ENCODE data around the gene OSTM1. TPM values are rescaled to one million over a fixed set of nuclear protein-coding genes. Genes with fewer than 3 reads are reported as not detected.

Gene OSTM1
- total and polyA plus RNA-seq, 3 donors from 2014 or later, result 38.3 to 63.8 (median 47.6) TPM

DNA sequence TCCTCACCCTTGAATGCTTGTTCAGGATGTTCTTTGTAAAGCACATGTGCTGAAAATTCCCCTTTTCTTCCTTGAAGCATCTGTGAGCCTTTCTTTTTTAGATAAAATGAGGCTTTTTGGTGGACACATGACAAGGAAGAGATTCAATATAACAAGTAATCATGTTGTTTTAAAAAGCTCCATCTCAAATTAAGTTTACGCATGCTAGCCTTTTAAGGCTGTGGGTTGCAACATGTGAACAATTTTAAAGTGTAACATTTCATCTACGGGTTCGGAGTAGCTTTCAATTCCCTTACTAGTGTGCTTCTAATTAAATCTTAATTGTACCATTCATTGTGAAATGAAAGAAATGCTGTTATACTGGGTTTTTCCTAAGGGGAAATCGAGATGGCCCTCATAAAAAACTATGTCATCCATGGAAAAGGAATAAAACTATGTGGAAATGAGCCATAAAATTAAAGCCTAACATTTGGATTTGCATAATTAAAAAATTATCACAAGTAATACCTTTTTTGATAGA is 19.3 kb upstream of the OSTM1 start:
- no peak for TF ChIP-seq POLR2A (IDR thresholded peaks at IDR 0.05)
- TF ChIP-seq, protein P1, sequence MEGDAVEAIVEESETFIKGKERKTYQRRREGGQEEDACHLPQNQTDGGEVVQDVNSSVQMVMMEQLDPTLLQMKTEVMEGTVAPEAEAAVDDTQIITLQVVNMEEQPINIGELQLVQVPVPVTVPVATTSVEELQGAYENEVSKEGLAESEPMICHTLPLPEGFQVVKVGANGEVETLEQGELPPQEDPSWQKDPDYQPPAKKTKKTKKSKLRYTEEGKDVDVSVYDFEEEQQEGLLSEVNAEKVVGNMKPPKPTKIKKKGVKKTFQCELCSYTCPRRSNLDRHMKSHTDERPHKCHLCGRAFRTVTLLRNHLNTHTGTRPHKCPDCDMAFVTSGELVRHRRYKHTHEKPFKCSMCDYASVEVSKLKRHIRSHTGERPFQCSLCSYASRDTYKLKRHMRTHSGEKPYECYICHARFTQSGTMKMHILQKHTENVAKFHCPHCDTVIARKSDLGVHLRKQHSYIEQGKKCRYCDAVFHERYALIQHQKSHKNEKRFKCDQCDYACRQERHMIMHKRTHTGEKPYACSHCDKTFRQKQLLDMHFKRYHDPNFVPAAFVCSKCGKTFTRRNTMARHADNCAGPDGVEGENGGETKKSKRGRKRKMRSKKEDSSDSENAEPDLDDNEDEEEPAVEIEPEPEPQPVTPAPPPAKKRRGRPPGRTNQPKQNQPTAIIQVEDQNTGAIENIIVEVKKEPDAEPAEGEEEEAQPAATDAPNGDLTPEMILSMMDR (IDR thresholded peaks at IDR 0.05), result no peak
- intact Hi-C loops (cut with DNase I; ENCODE audit: low total_unique reads), result no loop called here
- WGBS, 2 donors, result 57 to 73% methylated on average over 4 of the region's 4 CpGs
- Histone ChIP-seq H3K36me3 (ENCODE audit: low read depth, missing control alignments) (no peaks in the 10 kb centered on the region), H3K27me3 (no peaks in the 10 kb centered on the region), H3K9me3 (no peaks in the 10 kb centered on the region), H3K4me3 (no peak overlapping the region), H3K4me1 (no peaks in the 10 kb centered on the region), H3K27ac (no peak overlapping the region)
- no peak for DNase-seq

DNA sequence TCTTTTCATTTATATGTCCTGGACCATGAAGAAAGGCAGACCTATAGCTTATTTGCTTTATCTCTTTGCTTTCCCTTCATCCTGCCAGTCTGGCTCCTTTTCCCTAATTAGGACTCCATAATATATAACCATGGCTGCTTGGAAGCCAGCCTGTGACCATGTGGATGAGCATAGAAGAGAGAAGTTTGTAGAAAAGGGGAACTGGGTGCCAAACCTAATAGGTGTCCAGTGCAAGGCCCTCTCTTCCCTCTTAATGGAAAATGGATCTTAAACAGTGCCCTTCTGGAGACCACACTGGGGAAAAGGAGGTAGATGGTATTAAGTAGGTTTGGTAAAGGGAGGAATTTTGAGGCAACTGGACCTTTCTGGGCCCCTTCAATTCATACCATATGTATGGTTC is 16.7 kb upstream of the OSTM1 start:
- Histone ChIP-seq H3K27me3 (no peaks in the 10 kb centered on the region), H3K27ac (no peak overlapping the region), H3K4me1 (no peaks in the 10 kb centered on the region), H3K9me3 (no peaks in the 10 kb centered on the region), H3K4me3 (no peak overlapping the region), H3K36me3 (ENCODE audit: low read depth, missing control alignments) (no peaks in the 10 kb centered on the region)
- intact Hi-C loops (cut with DNase I; ENCODE audit: low total_unique reads), result no loop called here
- no peak for TF ChIP-seq POLR2A (IDR thresholded peaks at IDR 0.05)
- TF ChIP-seq, protein P1 (IDR thresholded peaks at IDR 0.05), result no peak
- DNase-seq, result no peak

DNA sequence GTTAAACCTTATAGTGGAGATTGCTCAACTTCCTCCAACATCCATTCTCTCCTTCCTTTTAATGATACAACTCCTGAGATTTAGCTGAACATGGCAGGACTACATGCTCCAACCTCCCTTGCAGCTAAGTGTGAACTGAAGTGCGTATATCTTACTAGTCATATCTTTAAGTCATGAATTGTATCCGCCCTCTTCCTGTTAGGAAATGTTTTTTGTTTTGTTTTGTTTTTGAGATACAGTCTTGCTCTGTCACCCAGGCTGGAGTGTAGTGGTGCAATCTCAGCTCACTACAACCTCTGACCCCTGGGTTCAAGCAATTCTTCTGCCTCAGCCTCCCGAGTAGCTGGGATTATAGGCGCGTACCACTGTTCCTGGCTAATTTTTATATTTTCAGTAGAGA is 8.8 kb upstream of the OSTM1 start:
- Histone ChIP-seq H3K4me3 (no peak overlapping the region), H3K27me3 (no peaks in the 10 kb centered on the region), H3K27ac (no peak overlapping the region), H3K9me3 (no peaks in the 10 kb centered on the region), H3K36me3 (ENCODE audit: low read depth, missing control alignments) (no peaks in the 10 kb centered on the region), H3K4me1 (no peaks in the 10 kb centered on the region)
- 93 to 94% methylated on average over 5 of the region's 5 CpGs for WGBS, 2 donors
- DNase-seq, result no peak
- no peak for TF ChIP-seq POLR2A (IDR thresholded peaks at IDR 0.05)
- TF ChIP-seq, protein P1 (IDR thresholded peaks at IDR 0.05), result no peak
- intact Hi-C loops (cut with DNase I; ENCODE audit: low total_unique reads), result no loop called here

DNA sequence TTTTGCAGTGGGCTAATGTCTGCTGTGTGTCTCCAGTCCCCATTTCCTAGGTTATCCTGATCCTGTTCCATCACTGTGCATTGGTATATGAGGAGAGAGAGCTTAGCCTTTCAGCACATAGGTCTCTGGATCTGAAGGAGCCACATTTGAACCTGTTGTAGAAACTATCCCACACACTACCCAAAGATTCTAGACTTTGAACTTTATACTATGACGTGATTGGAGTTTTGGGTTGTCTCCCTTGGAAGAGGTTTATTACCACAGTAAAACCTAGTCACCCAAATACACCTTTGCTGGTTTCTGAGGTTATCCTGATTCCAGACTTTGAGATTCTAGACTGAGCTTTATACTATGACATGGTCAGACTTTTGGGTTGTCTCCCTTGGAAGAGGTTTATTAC is 8.0 kb upstream of the OSTM1 start:
- 78 to 93% methylated on average over 1 of the region's 1 CpG for WGBS, 2 donors

More for the DNA sequence above, 8.0 kb upstream of the OSTM1 start:
- H3K4me1 ChIP-seq, result no peaks in the 10 kb centered on the region
- intact Hi-C loops (cut with DNase I; ENCODE audit: low total_unique reads), result no loop called here
- H3K27ac ChIP-seq, result no peak overlapping the region
- H3K4me3 ChIP-seq, result no peak overlapping the region
- no peaks in the 10 kb centered on the region for H3K9me3 ChIP-seq
- no peaks in the 10 kb centered on the region for H3K27me3 ChIP-seq
- TF ChIP-seq POLR2A (IDR thresholded peaks at IDR 0.05), result no peak
- TF ChIP-seq, protein P1 (IDR thresholded peaks at IDR 0.05), result no peak
- no peaks in the 10 kb centered on the region for H3K36me3 ChIP-seq (ENCODE audit: low read depth, missing control alignments)
- no peak for DNase-seq

All from testis (tissue), 3 donors.